SK-N-SH (cell line): ENCODE results near the gene MINDY2. TPM values are rescaled to one million over a fixed set of nuclear protein-coding genes. Genes with fewer than 3 reads are reported as not detected.
"Not testable (repeated sequence)": the region's sequence is repeated elsewhere in the genome, so short reads cannot be mapped to it uniquely, and the experiment has no call there.

Experiments used
- CTCF ChIA-PET: fragments of 300-600, 350-600 bp; formaldehyde crosslinking; extraction: SDS; loops from one replicate; lab custom pipeline; 2021; lab: Yijun Ruan, JAX
- POLR2A ChIA-PET: fragments of 350-600 bp; sonication (Branson Sonifier 250); formaldehyde crosslinking; extraction: SDS; loops from one replicate; lab custom pipeline; 2020; ENCODE audit warnings: antibody characterized with exemption, inconsistent platforms; lab: Yijun Ruan, JAX
- DNase-seq: peaks from one replicate; pipeline ENCODE4 v3.0.0; 2012
- H2AFZ ChIP-seq: fragments of 200-600 bp; sonication (generic); 2 replicates; pipeline ENCODE4 v1.8.1; 2016; ENCODE audit warnings: antibody characterized with exemption, mild to moderate bottlenecking, low read depth
- H3F3A ChIP-seq: fragments of 200-600 bp; sonication (generic); replicated peaks from 2 replicates; pipeline ENCODE3; 2016; ENCODE audit warnings: antibody characterized with exemption, mild to moderate bottlenecking; ENCODE audit not compliant: insufficient read depth
- H3K27ac ChIP-seq, 2 experiments: fragments of 200-500 bp in 1 of 2; fragments of 200-600 bp in 1 of 2; sonication (Bioruptor generic) in 1 of 2; sonication (generic), shearing (Covaris generic) in 1 of 2; 2 replicates each; pipeline versions ENCODE4 v1.5.1 to v1.6.1; 2014 to 2016; ENCODE audit warnings: low read depth in 2 of 2, inconsistent platforms in 1 of 2, low read length in 1 of 2, mild to moderate bottlenecking in 1 of 2, mixed read lengths in 1 of 2
- H3K27me3 ChIP-seq: fragments of 200-600 bp; sonication (generic), shearing (Covaris generic); 2 replicates; pipeline ENCODE4 v1.6.1; 2016; ENCODE audit warnings: mixed run types; ENCODE audit not compliant: insufficient read depth
- H3K36me3 ChIP-seq, 2 experiments: fragments of 200-500 bp in 1 of 2; fragments of 200-600 bp in 1 of 2; sonication (Bioruptor generic) in 1 of 2; sonication (generic) in 1 of 2; replicated peaks in 1 of 2; 2 replicates each; pipeline versions ENCODE3 to v1.5.1; 2014 to 2016; ENCODE audit warnings: low read length in 1 of 2, mild to moderate bottlenecking in 1 of 2; ENCODE audit not compliant: insufficient read depth in 2 of 2, control insufficient read depth in 1 of 2
- H3K4me1 ChIP-seq, 2 experiments: fragments of 200-500 bp in 1 of 2; fragments of 200-600 bp in 1 of 2; sonication (Bioruptor generic) in 1 of 2; sonication (generic), shearing (Covaris generic) in 1 of 2; 2 replicates each; pipeline versions ENCODE4 v1.5.1 to v1.6.1; 2014 to 2016; ENCODE audit warnings: low read depth in 1 of 2, low read length in 1 of 2, mixed run types in 1 of 2; ENCODE audit not compliant: insufficient read depth in 2 of 2, control insufficient read depth in 1 of 2
- H3K4me2 ChIP-seq: fragments of 200-600 bp; sonication (generic), shearing (Covaris generic); 2 replicates; pipeline ENCODE4 v1.6.1; 2017; ENCODE audit warnings: mixed run types
- H3K4me3 ChIP-seq, 2 experiments: fragments of 200-500 bp in 1 of 2; fragments of 200-600 bp in 1 of 2; sonication (Bioruptor generic) in 1 of 2; sonication (generic), shearing (Covaris generic) in 1 of 2; 2 replicates each; pipeline versions ENCODE4 v1.5.1 to v1.8.1; 2014 to 2016; ENCODE audit warnings: low read depth in 2 of 2, inconsistent platforms in 1 of 2, low read length in 1 of 2, mild to moderate bottlenecking in 1 of 2, mixed read lengths in 1 of 2, moderate library complexity in 1 of 2
- H3K79me2 ChIP-seq: fragments of 200-600 bp; sonication (generic); 2 replicates; pipeline ENCODE4 v1.8.1; 2017; ENCODE audit warnings: mild to moderate bottlenecking; ENCODE audit not compliant: insufficient read depth
- H3K9ac ChIP-seq: fragments of 200-600 bp; sonication (generic); 2 replicates; pipeline ENCODE4 v1.6.1; 2017; ENCODE audit warnings: mixed run types
- H3K9me2 ChIP-seq: fragments of 200-600 bp; sonication (generic); 2 replicates; pipeline ENCODE4 v1.6.1; 2017; ENCODE audit warnings: mixed run types
- H3K9me3 ChIP-seq: fragments of 200-600 bp; sonication (generic); 2 replicates; pipeline ENCODE4 v1.6.1; 2017; ENCODE audit warnings: mixed run types, mild to moderate bottlenecking, moderate library complexity
- H4K20me1 ChIP-seq: fragments of 200-600 bp; sonication (generic); 2 replicates; pipeline ENCODE4 v1.6.1; 2017; ENCODE audit warnings: mild to moderate bottlenecking, mixed run types; ENCODE audit not compliant: insufficient read depth
- CHD2 ChIP-seq: fragments of 150-350 bp; IDR thresholded peaks from 2 replicates; pipeline ENCODE4 v1.6.1; 2018; ENCODE audit warnings: low read length; ENCODE audit not compliant: partially characterized antibody
- CTCF ChIP-seq: fragments of 200-600 bp; sonication (generic); IDR thresholded peaks from 2 replicates; pipeline ENCODE4 v1.6.1; 2017; ENCODE audit warnings: antibody characterized with exemption, mild to moderate bottlenecking, moderate library complexity
- ELF1 ChIP-seq: IDR thresholded peaks from 2 replicates; pipeline ENCODE4 v1.4.0; 2012
- TCF12 ChIP-seq: IDR thresholded peaks from 2 replicates; pipeline ENCODE4 v1.4.0; 2012
- WGBS: methylation state at CpG from one replicate; pipeline ENCODE4 v1.1.6; 2017; ENCODE audit warnings: low lambda C conversion rate; 5-methylcytosine and 5-hydroxymethylcytosine counted together
- polyA plus RNA-seq, 3 experiments: library from polyadenylated mRNA; depleted of rRNA; stranded (reverse); fragments of >200 nt; gene quantifications; 2 replicates each; pipeline ENCODE4 v1.2.3, GENCODE V29; 2012

MINDY2 gene
- polyA plus RNA-seq, 1 of the 3 experiments (the other 2 are of a cell fraction), result 1.0 TPM

- H3K9me2 ChIP-seq, POLR2A ChIA-PET, H3K79me2 ChIP-seq, H3K4me3 ChIP-seq, H3F3A ChIP-seq, H3K4me1 ChIP-seq, H3K4me2 ChIP-seq, H2AFZ ChIP-seq, H4K20me1 ChIP-seq, H3K36me3 ChIP-seq, H3K27me3 ChIP-seq, H3K27ac ChIP-seq, DNase-seq, H3K9ac ChIP-seq, H3K9me3 ChIP-seq: not testable (repeated sequence)
- WGBS, result 97% methylated on average over 3 of the region's 3 CpGs
- CTCF ChIA-PET, result interaction anchor here (1.1 to 1.6 kb wide), 3 partner anchors 10 to 607 kb away, joined by 3 read pairs; no protein-coding TSS in a partner anchor
Observed at GRCh38 chr15:58851205-58851604, 80.1 kb downstream of the MINDY2 start.

- Histone ChIP-seq H4K20me1 (no peaks in the 10 kb centered on the region), H3K9me3 (no peaks in the 10 kb centered on the region), H3K79me2 (no peaks in the 10 kb centered on the region), H3K9me2 (no peaks in the 10 kb centered on the region), H3K36me3 (peaks cover 0 to 3% of the 10 kb centered on the region in 2 experiments), H3K27me3 (no peaks in the 10 kb centered on the region), H3K27ac (no peak overlapping the region), H3K4me1 (0 out of 4 replicates have a peak, but pooled peaks cover 0 to 11% of the 10 kb centered on the region in 2 experiments), H3K4me2 (no peak overlapping the region), H3F3A (peaks cover 7% of the 10 kb centered on the region), H3K9ac (no peak overlapping the region), H2AFZ (no peak overlapping the region), H3K4me3 (no peak overlapping the region)
- CTCF ChIA-PET, result interaction anchor here (1.1 to 1.6 kb wide), 2 partner anchors 9 to 18 kb away, joined by 3 read pairs; no protein-coding TSS in a partner anchor
- WGBS, result 87% methylated on average over 5 of the region's 5 CpGs
- peak; percentile 27; the same call in 1 of the 2 replicates for TF ChIP-seq CTCF
- no peak for TF ChIP-seq ELF1
- POLR2A ChIA-PET, result no interaction called here
- no peak for DNase-seq
Observed at GRCh38 chr15:58852347-58852746, 81.2 kb downstream of the MINDY2 start.

GRCh38 chr15:58854593-58854992, 83.5 kb downstream of the MINDY2 start:
- Histone ChIP-seq H3K79me2 (no peaks in the 10 kb centered on the region), H3K4me2 (no peak overlapping the region), H3K27me3 (no peaks in the 10 kb centered on the region), H3K9me3 (no peaks in the 10 kb centered on the region), H3F3A (peaks cover 7% of the 10 kb centered on the region), H3K9ac (no peak overlapping the region), H3K27ac (no peak overlapping the region), H3K36me3 (peaks cover 0 to 3% of the 10 kb centered on the region in 2 experiments), H3K9me2 (no peaks in the 10 kb centered on the region), H4K20me1 (no peaks in the 10 kb centered on the region), H3K4me3 (no peak overlapping the region), H2AFZ (no peak overlapping the region), H3K4me1 (0 out of 4 replicates have a peak, but pooled peaks cover 0 to 11% of the 10 kb centered on the region in 2 experiments)
- ChIA-PET POLR2A (no interaction called here), CTCF (no interaction called here)
- TF ChIP-seq CHD2 (no peak), TCF12 (no peak)
- 92% methylated on average over 4 of the region's 4 CpGs for WGBS
- no peak for DNase-seq
